ENCODE results near the gene DCAF10. TPM values are rescaled to one million over a fixed set of nuclear protein-coding genes. Genes with fewer than 3 reads are reported as not detected.

DCAF10 gene
- total RNA-seq, 2 experiments from 2014 or later = 7.2 to 7.5 TPM

GRCh38 chr9:37836386-37836785 lies 35.8 kb downstream of the DCAF10 start:
- Mint-ChIP-seq H3K27me3 (no peaks in the 10 kb centered on the region), H3K4me1 (ENCODE audit: low read depth) (peaks cover 8% of the 10 kb centered on the region), H3K36me3 (ENCODE audit: low read depth) (peaks cover 28% of the 10 kb centered on the region), H3K9me3 (no peaks in the 10 kb centered on the region), H3K4me3 (no peak overlapping the region), H3K27ac (no peak overlapping the region)
- CTCF ChIA-PET = no interaction called here
- ATAC-seq (ENCODE audit: poor library complexity) = no peak
- Histone ChIP-seq H3K27ac (ENCODE audit: low read depth in 1 of 2, low read length in 2 of 2) (no peak overlapping the region), H3K9me3 (ENCODE audit: control insufficient read depth in 1 of 2, insufficient read depth in 1 of 2, low read length in 2 of 2) (no peaks in the 10 kb centered on the region), H3K36me3 (ENCODE audit: insufficient read depth, low read length) (peaks cover 10% of the 10 kb centered on the region), H3K4me1 (ENCODE audit: insufficient read depth, low read length) (no peaks in the 10 kb centered on the region), H3K27me3 (ENCODE audit: control insufficient read depth in 1 of 2, insufficient read depth in 2 of 2, low read length in 2 of 2) (no peaks in the 10 kb centered on the region), H3K4me3 (ENCODE audit: low read length) (no peak overlapping the region)
- intact Hi-C loops (cut with DNase I, micrococcal nuclease) = no loop called here
- no peak for TF ChIP-seq CTCF (IDR thresholded peaks at IDR 0.05)
- POLR2A ChIA-PET = no interaction called here
- DNase-seq = no peak

GRCh38 chr9:37839496-37840461 lies 39.2 kb downstream of the DCAF10 start:
- H3K27me3 Mint-ChIP-seq = no peaks in the 10 kb centered on the region
- H3K27ac Mint-ChIP-seq = no peak overlapping the region
- ATAC-seq (ENCODE audit: poor library complexity) (no peak), DNase-seq (no peak)
- no peaks in the 10 kb centered on the region for H3K4me1 ChIP-seq (ENCODE audit: insufficient read depth, low read length)
- no peak overlapping the region for H3K4me3 Mint-ChIP-seq
- H3K4me3 ChIP-seq (ENCODE audit: low read length) = no peak overlapping the region
- no peaks in the 10 kb centered on the region for H3K9me3 ChIP-seq (ENCODE audit: control insufficient read depth in 1 of 2, insufficient read depth in 1 of 2, low read length in 2 of 2)
- no peaks in the 10 kb centered on the region for H3K9me3 Mint-ChIP-seq
- H3K4me1 Mint-ChIP-seq (ENCODE audit: low read depth) = peaks cover 8% of the 10 kb centered on the region
- intact Hi-C loops (cut with DNase I, micrococcal nuclease) = no loop called here
- no peak overlapping the region for H3K27ac ChIP-seq (ENCODE audit: low read depth in 1 of 2, low read length in 2 of 2)
- H3K36me3 ChIP-seq (ENCODE audit: insufficient read depth, low read length) = peaks cover 14% of the 10 kb centered on the region
- POLR2A ChIA-PET = no interaction called here
- no peak for TF ChIP-seq CTCF (IDR thresholded peaks at IDR 0.05)
- CTCF ChIA-PET = no interaction called here
- H3K27me3 ChIP-seq (ENCODE audit: control insufficient read depth in 1 of 2, insufficient read depth in 2 of 2, low read length in 2 of 2) = no peaks in the 10 kb centered on the region
- H3K36me3 Mint-ChIP-seq (ENCODE audit: low read depth) = peaks cover 45% of the 10 kb centered on the region

- Mint-ChIP-seq H3K27me3 (no peaks in the 10 kb centered on the region), H3K4me1 (ENCODE audit: low read depth) (peaks cover 8% of the 10 kb centered on the region), H3K27ac (no peak overlapping the region), H3K9me3 (no peaks in the 10 kb centered on the region), H3K36me3 (ENCODE audit: low read depth) (peaks cover 52% of the 10 kb centered on the region), H3K4me3 (no peak overlapping the region)
- ATAC-seq (ENCODE audit: poor library complexity) (no peak), DNase-seq (no peak)
- no peak for TF ChIP-seq CTCF (IDR thresholded peaks at IDR 0.05)
- Histone ChIP-seq H3K9me3 (ENCODE audit: control insufficient read depth in 1 of 2, insufficient read depth in 1 of 2, low read length in 2 of 2) (no peaks in the 10 kb centered on the region), H3K36me3 (ENCODE audit: insufficient read depth, low read length) (peaks cover 11% of the 10 kb centered on the region), H3K27ac (ENCODE audit: low read depth in 1 of 2, low read length in 2 of 2) (no peak overlapping the region), H3K4me3 (ENCODE audit: low read length) (no peak overlapping the region), H3K4me1 (ENCODE audit: insufficient read depth, low read length) (no peaks in the 10 kb centered on the region), H3K27me3 (ENCODE audit: control insufficient read depth in 1 of 2, insufficient read depth in 2 of 2, low read length in 2 of 2) (no peaks in the 10 kb centered on the region)
- CTCF ChIA-PET = no interaction called here
- POLR2A ChIA-PET = no interaction called here
- intact Hi-C loops (cut with DNase I, micrococcal nuclease) = no loop called here
Measured at GRCh38 chr9:37840560-37841194, 40.1 kb downstream of the DCAF10 start.
